GM23338 (cell line): ENCODE data around the gene TENM4.

Experiments used
- CREB1 ChIP-seq: fragments of 250-450 bp; sonication (Bioruptor Pico); IDR thresholded peaks from 2 replicates; pipeline ENCODE4 v1.5.0; 2020; ENCODE audit warnings: low read depth, mild to moderate bottlenecking, moderate library complexity
- CTCF ChIP-seq, 2 experiments: fragments of 200-600 bp in 1 of 2; sonication (generic) in 1 of 2; conservative IDR thresholded peaks; 2 replicates each; pipeline versions ENCODE4 v1.5.1 to v1.6.1; 2016 to 2017; ENCODE audit warnings: antibody characterized with exemption in 2 of 2, low read depth in 2 of 2, mild to moderate bottlenecking in 2 of 2, moderate library complexity in 1 of 2
- EZH2 ChIP-seq: fragments of 200-600 bp; sonication (generic); IDR thresholded peaks from one replicate; pipeline ENCODE4 v1.8.0; 2017; ENCODE audit warnings: antibody characterized with exemption, mild to moderate bottlenecking, low read depth; ENCODE audit not compliant: unreplicated experiment
- EZH2phosphoT487 ChIP-seq: fragments of 200-600 bp; sonication (generic); IDR thresholded peaks from one replicate; pipeline ENCODE4 v1.8.1; 2018; ENCODE audit warnings: antibody characterized with exemption; ENCODE audit not compliant: unreplicated experiment
- JUNB ChIP-seq: IDR thresholded peaks from one replicate; pipeline ENCODE4 v1.6.1; 2016; ENCODE audit warnings: antibody characterized with exemption; ENCODE audit not compliant: unreplicated experiment
- NANOG ChIP-seq: IDR thresholded peaks from 2 replicates; pipeline ENCODE4 v1.6.1; 2016; ENCODE audit warnings: antibody characterized with exemption, borderline replicate concordance
- POLR2AphosphoS5 ChIP-seq: IDR thresholded peaks from 2 replicates; pipeline ENCODE4 v1.6.1; 2016; ENCODE audit warnings: antibody characterized with exemption, low read depth
- REST ChIP-seq: IDR thresholded peaks from one replicate; pipeline ENCODE4 v1.6.1; 2018; ENCODE audit warnings: antibody characterized with exemption; ENCODE audit not compliant: unreplicated experiment
- ZNF114 ChIP-seq: fragments of 250-450 bp; sonication (Bioruptor Pico); IDR thresholded peaks from 2 replicates; pipeline ENCODE4 v1.5.0; 2020; ENCODE audit warnings: mild to moderate bottlenecking, moderate library complexity
- ZNF331 ChIP-seq: fragments of 250-450 bp; sonication (Bioruptor Pico); IDR thresholded peaks from 2 replicates; pipeline ENCODE4 v1.5.0; 2020; ENCODE audit warnings: low read depth, mild to moderate bottlenecking, moderate library complexity

- TF ChIP-seq ZNF331 (CRISPR knock-in tag) (no peak), CTCF (conservative IDR thresholded peaks at IDR 0.05; ENCODE audit: low read depth in 2 of 2) (no peak), REST (no peak), EZH2phosphoT487 (no peak), EZH2 (no peak), JUNB (no peak), NANOG (no peak), POLR2AphosphoS5 (no peak), ZNF114 (no peak), CREB1 (CRISPR knock-in tag) (no peak)
Observed at GRCh38 chr11:78790784-78791183, 650.0 kb downstream of the TENM4 start.
